GM12878 (cell line): ENCODE results near the gene C16orf46. TPM values are rescaled to one million over a fixed set of nuclear protein-coding genes. Genes with fewer than 3 reads are reported as not detected.
A peak's percentile ranks its signal among the peaks of the same experiment; 100 is the strongest.

Experiments used
- CBX5 ChIP-seq: sonication (generic); IDR thresholded peaks from 2 replicates; pipeline ENCODE4 v1.6.1; 2016; ENCODE audit warnings: low read depth, moderate library complexity, mild to moderate bottlenecking, inconsistent platforms
- CREM ChIP-seq: IDR thresholded peaks from 2 replicates; pipeline ENCODE4 v1.6.1; 2014; ENCODE audit warnings: antibody characterized with exemption, low read depth
- DPF2 ChIP-seq: fragments of 450-650 bp; IDR thresholded peaks from 2 replicates; pipeline ENCODE4 v1.6.1; 2017; ENCODE audit warnings: mild to moderate bottlenecking
- EGR1 ChIP-seq, 2 experiments: IDR thresholded peaks; 1 replicate in 1 of 2; 2 replicates in 1 of 2; pipeline ENCODE4 v1.6.1; 2011 to 2012; ENCODE audit warnings: low read depth in 2 of 2, low read length in 2 of 2, borderline replicate concordance in 1 of 2, mild to moderate bottlenecking in 1 of 2, moderate library complexity in 1 of 2
- FOXK2 ChIP-seq: fragments of 450-650 bp; IDR thresholded peaks from 2 replicates; pipeline ENCODE4 v1.6.1; 2017; ENCODE audit warnings: mild to moderate bottlenecking, moderate library complexity
- GATAD2B ChIP-seq: fragments of 450-650 bp; conservative IDR thresholded peaks from 2 replicates; pipeline ENCODE4 v1.6.1; 2017; ENCODE audit warnings: low read depth, mild to moderate bottlenecking, moderate library complexity
- HSF1 ChIP-seq: fragments of 150-350 bp; IDR thresholded peaks from 2 replicates; pipeline ENCODE4 v1.6.1; 2014; ENCODE audit warnings: mild to moderate bottlenecking, low read depth, low read length
- IRF5 ChIP-seq: fragments of 450-650 bp; IDR thresholded peaks from 2 replicates; pipeline ENCODE4 v1.6.1; 2017; ENCODE audit warnings: borderline replicate concordance
- JUNB ChIP-seq: IDR thresholded peaks from 2 replicates; pipeline ENCODE4 v1.6.1; 2016; ENCODE audit warnings: antibody characterized with exemption, mild to moderate bottlenecking
- NBN ChIP-seq: fragments of 450-650 bp; IDR thresholded peaks from 2 replicates; pipeline ENCODE4 v1.6.1; 2016
- NFYB ChIP-seq: IDR thresholded peaks from 2 replicates; pipeline ENCODE4 v1.6.1; 2011; ENCODE audit warnings: low read depth, mild to moderate bottlenecking, low read length, improper control_type of control experiment, moderate library complexity; ENCODE audit not compliant: insufficient read depth
- NR2C1 ChIP-seq: fragments of 450-650 bp; IDR thresholded peaks from 2 replicates; pipeline ENCODE4 v1.6.1; 2017; ENCODE audit warnings: antibody characterized with exemption, mild to moderate bottlenecking, moderate library complexity
- POLR2A ChIP-seq: IDR thresholded peaks from 2 replicates; pipeline ENCODE4 v1.6.1; 2011; ENCODE audit warnings: low read depth, mild to moderate bottlenecking, low read length
- RAD21 ChIP-seq: IDR thresholded peaks from 2 replicates; pipeline ENCODE4 v1.6.1; 2011; ENCODE audit warnings: mild to moderate bottlenecking, low read depth, low read length, moderate library complexity; ENCODE audit not compliant: insufficient read depth
- RB1 ChIP-seq: fragments of 450-650 bp; formaldehyde crosslinking; IDR thresholded peaks from 2 replicates; pipeline ENCODE4 v1.6.1; 2017; ENCODE audit warnings: mild to moderate bottlenecking, borderline replicate concordance
- SIN3A ChIP-seq: IDR thresholded peaks from 2 replicates; pipeline ENCODE4 v1.6.1; 2012; ENCODE audit warnings: low read depth, low read length, improper control_type of control experiment
- SMC3 ChIP-seq: IDR thresholded peaks from 2 replicates; pipeline ENCODE4 v1.6.1; 2011; ENCODE audit warnings: low read length, improper control_type of control experiment, borderline replicate concordance
- STAT3 ChIP-seq: IDR thresholded peaks from 2 replicates; pipeline ENCODE4 v1.6.1; 2011; ENCODE audit warnings: low read depth, low read length, improper control_type of control experiment
- SUPT20H ChIP-seq: IDR thresholded peaks from 2 replicates; pipeline ENCODE4 v1.6.1; 2011; ENCODE audit warnings: low read depth, mild to moderate bottlenecking, low read length, moderate library complexity, borderline replicate concordance; ENCODE audit not compliant: control insufficient read depth
- ZBTB4 ChIP-seq: fragments of 450-650 bp; formaldehyde crosslinking; IDR thresholded peaks from 2 replicates; pipeline ENCODE4 v1.4.0; 2022; ENCODE audit warnings: mild to moderate bottlenecking, moderate library complexity
- ZNF207 ChIP-seq: fragments of 450-650 bp; IDR thresholded peaks from 2 replicates; pipeline ENCODE4 v1.6.1; 2014; ENCODE audit warnings: antibody characterized with exemption, mild to moderate bottlenecking, borderline replicate concordance
- ZNF274 ChIP-seq: IDR thresholded peaks from one replicate; pipeline ENCODE4 v1.8.0; 2011; ENCODE audit not compliant: insufficient read length, insufficient read depth
- ZSCAN29 ChIP-seq: fragments of 450-650 bp; IDR thresholded peaks from 2 replicates; pipeline ENCODE4 v1.6.1; 2017; ENCODE audit warnings: mild to moderate bottlenecking, moderate library complexity
- polyA plus RNA-seq, 11 experiments: library from polyadenylated mRNA; depleted of rRNA in 4 of 11; unstranded in 6 of 11; stranded (reverse) in 5 of 11; fragments of >200 nt; fragmentation: Nextera tagmentation in 4 of 11; fragmentation: Illumina TruSeq in 1 of 11; extraction: Ambion mirVana in 4 of 11; extraction: Trizol in 1 of 11; gene quantifications; 1 replicate in 1 of 11; 2 replicates in 10 of 11; pipeline versions ENCODE4 v1.2.1 to v1.2.3, GENCODE V29; 2011 to 2016; ENCODE audit warnings: inconsistent platforms in 2 of 11, missing spikeins in 2 of 11, low read depth in 1 of 11
- total RNA-seq, 4 experiments: library from RNA; depleted of rRNA in 3 of 4; stranded (reverse); fragments of >200 nt in 3 of 4; fragmentation: Illumina TruSeq in 1 of 4; extraction: Trizol in 1 of 4; gene quantifications; 2 replicates each; pipeline versions ENCODE4 v1.2.1 to v1.2.3, GENCODE V29; 2013 to 2021

C16orf46 gene
- total and polyA plus RNA-seq, 10 of the 15 experiments (the other 5 are each of a cell fraction or from before 2014, with no cell fraction given): 0.04 to 0.46 (median 0.14) TPM; not detected in 6

GRCh38 chr16:81035398-81035974 is 41.6 kb downstream of the C16orf46 start, which contains the start of gene ATMIN (continued):
- TF ChIP-seq NBN: no peak
- TF ChIP-seq POLR2A: peak; percentile 63
- TF ChIP-seq ZNF274: no peak
- TF ChIP-seq ZSCAN29: no peak
- no peak for TF ChIP-seq NFYB
- peak; percentile 41; the same call in 1 of the 2 replicates for TF ChIP-seq RB1
- TF ChIP-seq GATAD2B: peak; percentile 60
- TF ChIP-seq ZBTB4 (CRISPR knock-in tag): no peak
- TF ChIP-seq FOXK2: no peak
- no peak for TF ChIP-seq CREM
- TF ChIP-seq SUPT20H: no peak
- TF ChIP-seq HSF1: no peak
- TF ChIP-seq STAT3: no peak
- peak in 1 of 2 experiments; percentile 66; a peak in 1 of 3 replicates for TF ChIP-seq EGR1 (IDR thresholded peaks at IDR 0.05; ENCODE audit: borderline replicate concordance in 1 of 2, low read depth in 2 of 2, low read length in 2 of 2)
- TF ChIP-seq SMC3: peak; percentile 80
- peak; percentile 82 for TF ChIP-seq ZNF207
- peak; percentile 30; the same call in 1 of the 2 replicates for TF ChIP-seq NR2C1
- TF ChIP-seq JUNB: no peak
- no peak for TF ChIP-seq IRF5
- no peak for TF ChIP-seq SIN3A
- 0 out of 2 replicates have a peak, but pooled peaks have one; percentile 29 for TF ChIP-seq DPF2
- TF ChIP-seq RAD21: peak; percentile 57
- peak; percentile 81; the same call in 1 of the 2 replicates for TF ChIP-seq CBX5
